Activated CD4-positive, alpha-beta memory T cell treated with anti-CD3 and anti-CD28 coated beads for 36 hours (primary cell): ENCODE measurements around the gene MAPKAPK3. TPM values are rescaled to one million over a fixed set of nuclear protein-coding genes. Genes with fewer than 3 reads are reported as not detected.

Source experiments
- CTCF ChIA-PET: fragments of 350-600 bp; sonication (Branson Sonifier 250); formaldehyde crosslinking; loops from one replicate; lab custom pipeline; 2021; ENCODE audit warnings: antibody characterized with exemption, inconsistent platforms; lab: Charles Lee
- POLR2A ChIA-PET: fragments of 350-600 bp; sonication (Branson Sonifier 250); formaldehyde crosslinking; loops from one replicate; lab custom pipeline; 2021; ENCODE audit warnings: antibody characterized with exemption; lab: Charles Lee
- DNase-seq: peaks from one replicate; pipeline ENCODE4 v3.0.0-alpha.2; 2020
- H3K27ac Mint-ChIP-seq: one replicate; pipeline ENCODE4 v1.8.0; 2021; ENCODE audit warnings: mixed read lengths
- H3K27me3 Mint-ChIP-seq: one replicate; pipeline ENCODE4 v1.8.0; 2021; ENCODE audit warnings: mixed read lengths
- H3K36me3 Mint-ChIP-seq: one replicate; pipeline ENCODE4 v1.8.0; 2021; ENCODE audit warnings: mixed read lengths
- H3K4me1 Mint-ChIP-seq: one replicate; pipeline ENCODE4 v1.8.0; 2021; ENCODE audit warnings: low read depth, mixed read lengths
- H3K4me3 Mint-ChIP-seq: one replicate; pipeline ENCODE4 v1.8.0; 2021; ENCODE audit warnings: mild to moderate bottlenecking, mixed read lengths
- H3K9me3 Mint-ChIP-seq: one replicate; pipeline ENCODE4 v1.8.0; 2021; ENCODE audit warnings: mixed read lengths
- intact Hi-C: fragments of 100-400 bp; cut with micrococcal nuclease; formaldehyde crosslinking; loops from one replicate; pipeline ENCODE4 v1.15.1; 2023
- total RNA-seq, 2 experiments: library from RNA; stranded (reverse); gene quantifications; one replicate each; pipeline ENCODE4 v1.2.3, GENCODE V29; 2021

The MAPKAPK3 gene
- total RNA-seq, 2 experiments from 2014 or later, result 186 to 187 TPM

- H3K4me1 Mint-ChIP-seq, result peaks cover 91% of the 10 kb centered on the region
- POLR2A ChIA-PET, result interaction anchor here (11.1 kb wide), 2 partner anchors 14 to 21 kb away, joined by 510 to 859 read pairs; partner anchors contain the start of genes C3orf18, CISH, HEMK1 and MAPKAPK3
- H3K4me3 Mint-ChIP-seq, result peak overlapping the region; percentile 30
- peak; percentile 38 for DNase-seq
- peaks cover 45% of the 10 kb centered on the region for H3K36me3 Mint-ChIP-seq
- no peaks in the 10 kb centered on the region for H3K27me3 Mint-ChIP-seq
- H3K27ac Mint-ChIP-seq, result peak overlapping the region; percentile 98
- H3K9me3 Mint-ChIP-seq, result no peaks in the 10 kb centered on the region
- intact Hi-C loops, result no loop called here
- CTCF ChIA-PET, result interaction anchor here (8.7 to 10.3 kb wide), 3 partner anchors 14 to 26 kb away, joined by 221 to 317 read pairs (median 299); partner anchors contain the start of genes CISH, HEMK1 and MAPKAPK3
These were observed 29.6 kb upstream of the MAPKAPK3 start for GRCh38 chr3:50587373-50587772.

DNA sequence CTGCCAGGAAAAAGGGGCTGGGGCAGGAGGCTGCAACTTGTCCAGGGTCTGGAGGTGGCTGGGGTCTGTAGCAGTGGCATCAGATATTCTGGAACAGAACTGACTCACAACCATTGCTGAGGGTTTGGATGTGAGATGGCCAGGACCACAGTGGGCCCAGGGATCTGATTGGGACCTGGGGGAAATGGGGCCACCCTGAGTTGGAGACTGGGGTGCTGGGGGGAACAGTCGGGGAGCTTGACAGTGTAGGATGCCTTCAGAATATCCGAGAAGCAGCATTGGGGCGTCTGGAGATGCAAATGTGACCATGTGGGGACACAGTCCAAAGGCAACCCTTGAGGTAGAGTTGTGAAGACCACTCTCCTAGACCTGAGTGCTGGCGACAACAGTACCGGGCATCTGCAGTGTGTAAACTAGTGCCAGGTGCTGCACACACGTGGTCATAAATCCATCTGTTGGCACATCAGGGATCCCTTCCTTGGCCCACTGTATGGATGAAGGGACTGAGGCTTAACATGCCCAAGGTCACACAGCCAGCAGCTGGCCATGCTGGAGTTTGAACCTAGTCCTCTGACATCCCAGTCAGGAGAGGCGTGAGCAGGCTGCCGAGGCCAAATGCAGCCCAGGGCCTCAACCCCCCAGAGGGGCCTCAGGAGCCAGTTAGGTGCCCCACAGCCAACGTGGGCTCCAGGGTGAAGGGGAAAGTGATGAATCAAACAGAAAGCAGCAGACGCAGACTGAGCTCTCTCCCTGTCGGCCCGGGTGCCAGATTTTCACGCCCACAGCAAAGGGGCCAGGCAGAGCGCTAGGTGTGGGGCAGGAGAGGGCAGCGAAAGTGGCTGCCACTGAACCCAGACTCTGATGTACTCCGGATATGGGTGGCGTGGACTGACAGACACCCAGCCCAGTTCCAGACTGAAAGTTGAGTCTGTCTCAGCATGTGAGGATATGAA is 28.9 kb upstream of the MAPKAPK3 start:
- H3K27me3 Mint-ChIP-seq, result no peaks in the 10 kb centered on the region
- peaks cover 94% of the 10 kb centered on the region for H3K4me1 Mint-ChIP-seq
- H3K36me3 Mint-ChIP-seq, result peaks cover 42% of the 10 kb centered on the region
- CTCF ChIA-PET, result interaction anchor here (1.0 to 10.3 kb wide), 5 partner anchors 13 to 800 kb away, joined by 3 to 317 read pairs (median 221); partner anchors contain the start of genes CISH, HEMK1 and MAPKAPK3
- H3K9me3 Mint-ChIP-seq, result no peaks in the 10 kb centered on the region
- DNase-seq, result peak; percentile 96
- POLR2A ChIA-PET, result interaction anchor here (11.1 kb wide), 2 partner anchors 15 to 20 kb away, joined by 510 to 859 read pairs; partner anchors contain the start of genes C3orf18, CISH, HEMK1 and MAPKAPK3
- intact Hi-C loops, result loop anchor here (1.0 kb wide), 1 partner anchor 15 kb away; no protein-coding TSS in a partner anchor
- peak overlapping the region; percentile 98 for H3K27ac Mint-ChIP-seq
- peak overlapping the region; percentile 68 for H3K4me3 Mint-ChIP-seq

DNA sequence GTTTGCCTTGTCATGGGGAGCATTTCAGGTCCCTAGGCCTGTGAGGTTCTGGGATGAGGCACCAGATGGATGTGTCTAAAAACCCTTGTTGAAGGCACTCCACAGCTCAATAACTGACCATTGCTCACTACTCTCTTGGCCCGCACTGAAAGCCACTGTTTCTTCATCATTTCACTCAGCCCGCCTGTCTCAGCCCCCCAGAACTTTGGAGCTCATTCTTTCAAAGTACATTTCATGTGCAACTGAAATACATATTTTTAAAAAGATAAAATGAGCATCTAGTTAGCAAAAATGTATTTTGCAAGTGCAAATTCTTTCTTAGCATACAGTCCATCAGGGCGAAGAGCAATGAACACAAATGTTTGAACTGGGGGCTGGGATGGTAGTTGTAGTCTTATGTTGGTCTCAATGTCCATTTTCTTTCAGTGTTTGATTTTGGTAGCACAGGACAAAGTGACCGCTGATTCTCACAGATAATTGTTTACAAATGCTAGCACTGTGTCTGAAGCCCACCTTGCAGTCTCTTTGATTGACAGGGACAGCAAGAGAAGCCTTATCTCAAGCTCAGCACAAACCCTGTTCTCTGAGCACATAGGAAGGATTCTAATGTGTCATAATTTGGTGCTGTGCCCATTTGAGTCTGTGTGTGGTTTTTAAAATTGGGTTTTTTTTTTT is 28.1 kb upstream of the MAPKAPK3 start:
- no peaks in the 10 kb centered on the region for H3K9me3 Mint-ChIP-seq
- peaks cover 37% of the 10 kb centered on the region for H3K36me3 Mint-ChIP-seq
- H3K4me1 Mint-ChIP-seq, result peaks cover 94% of the 10 kb centered on the region
- CTCF ChIA-PET, result interaction anchor here (0.6 to 10.3 kb wide), 7 partner anchors 11 to 1022 kb away, joined by 3 to 317 read pairs (median 8); partner anchors contain the start of genes CISH, HEMK1 and MAPKAPK3
- DNase-seq, result no peak
- H3K27ac Mint-ChIP-seq, result peak overlapping the region; percentile 98
- H3K27me3 Mint-ChIP-seq, result no peaks in the 10 kb centered on the region
- intact Hi-C loops, result loop anchor here (1.0 kb wide), 1 partner anchor 16 kb away; no protein-coding TSS in a partner anchor
- H3K4me3 Mint-ChIP-seq, result peak overlapping the region; percentile 68
- POLR2A ChIA-PET, result interaction anchor here (11.1 kb wide), 2 partner anchors 16 to 19 kb away, joined by 510 to 859 read pairs; partner anchors contain the start of genes C3orf18, CISH, HEMK1 and MAPKAPK3

DNA sequence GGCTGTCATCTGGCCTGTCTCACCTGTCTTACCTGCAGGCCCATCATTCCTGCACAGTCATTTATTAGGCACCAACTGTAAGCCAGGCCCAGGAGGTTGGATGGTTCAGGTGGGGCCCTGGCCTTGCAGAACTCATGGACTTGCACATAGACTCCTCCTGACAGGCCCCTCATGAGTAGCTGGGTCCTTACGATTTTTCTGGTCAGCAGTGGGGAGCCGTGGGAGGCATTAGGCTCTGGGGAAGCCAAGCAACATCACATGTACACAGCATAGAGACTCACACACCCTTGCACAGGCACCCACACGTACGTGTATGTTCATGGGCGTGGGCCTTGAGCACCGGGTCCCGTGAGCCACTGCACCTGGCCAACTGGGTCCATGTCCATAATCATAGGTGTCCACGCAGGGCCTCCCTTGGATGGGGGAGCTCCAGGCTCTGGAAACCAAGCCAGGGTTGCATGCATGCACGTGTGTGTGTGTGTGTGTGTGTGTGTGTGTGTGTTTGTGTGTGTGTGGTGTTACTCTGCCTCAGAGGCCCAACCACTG is 25.7 kb upstream of the MAPKAPK3 start:
- intact Hi-C loops, result loop anchor here (1.0 kb wide), 1 partner anchor 21 kb away; no protein-coding TSS in a partner anchor
- DNase-seq, result peak; percentile 65
- H3K9me3 Mint-ChIP-seq, result no peaks in the 10 kb centered on the region
- peak overlapping the region; percentile 58 for H3K4me3 Mint-ChIP-seq
- POLR2A ChIA-PET, result interaction anchor here (1.0 to 11.1 kb wide), 3 partner anchors 17 to 33 kb away, joined by 4 to 859 read pairs (median 510); partner anchors contain the start of genes C3orf18, CISH, HEMK1 and MAPKAPK3
- CTCF ChIA-PET, result interaction anchor here (1.3 to 10.3 kb wide), 9 partner anchors 10 to 63 kb away, joined by 3 to 317 read pairs (median 7); partner anchors contain the start of genes C3orf18, CISH, HEMK1 and MAPKAPK3
- H3K4me1 Mint-ChIP-seq, result peaks cover 94% of the 10 kb centered on the region
- peak overlapping the region; percentile 98 for H3K27ac Mint-ChIP-seq
- H3K36me3 Mint-ChIP-seq, result peaks cover 38% of the 10 kb centered on the region
- H3K27me3 Mint-ChIP-seq, result no peaks in the 10 kb centered on the region

GRCh38 chr3:50592568-50592967 is 24.4 kb upstream of the MAPKAPK3 start:
- Mint-ChIP-seq H3K4me3 (peak overlapping the region; percentile 57), H3K4me1 (peaks cover 81% of the 10 kb centered on the region), H3K27ac (peak overlapping the region; percentile 98), H3K36me3 (peaks cover 33% of the 10 kb centered on the region), H3K27me3 (no peaks in the 10 kb centered on the region), H3K9me3 (no peaks in the 10 kb centered on the region)
- POLR2A ChIA-PET, result interaction anchor here (0.8 to 11.1 kb wide), 3 partner anchors 16 to 256 kb away, joined by 3 to 859 read pairs (median 510); partner anchors contain the start of genes C3orf18, CISH, HEMK1 and MAPKAPK3
- CTCF ChIA-PET, result interaction anchor here (0.8 to 10.3 kb wide), 5 partner anchors 9 to 135 kb away, joined by 3 to 317 read pairs (median 221); partner anchors contain the start of genes CISH, HEMK1 and MAPKAPK3
- peak; percentile 38 for DNase-seq
- intact Hi-C loops, result no loop called here

DNA sequence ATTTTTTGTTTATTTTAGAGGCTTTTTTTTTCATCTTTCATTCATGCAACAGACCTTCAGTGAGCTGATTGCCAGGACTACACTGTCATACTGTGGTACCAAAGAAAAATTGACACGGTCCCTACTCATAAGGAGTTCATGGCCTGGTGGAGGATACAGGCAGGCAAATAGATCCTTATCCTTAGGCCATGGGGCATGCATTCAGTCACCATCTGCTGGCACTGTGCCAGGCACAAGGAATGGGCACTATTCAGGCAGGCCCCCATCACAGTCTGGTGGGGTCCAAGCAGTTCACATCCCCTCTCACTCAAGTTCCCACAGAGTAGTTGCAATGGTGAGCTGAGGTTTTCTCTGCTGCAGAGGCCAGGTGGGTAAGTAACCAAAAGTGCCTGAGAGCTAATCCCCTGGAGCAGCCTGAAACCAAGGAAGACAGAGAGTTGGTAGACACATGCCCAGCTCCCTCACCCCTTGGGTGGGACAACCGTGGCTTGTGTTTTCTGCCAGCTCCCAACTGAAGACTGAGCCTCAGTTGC is 22.6 kb upstream of the MAPKAPK3 start:
- H3K36me3 Mint-ChIP-seq, result peaks cover 34% of the 10 kb centered on the region
- no peaks in the 10 kb centered on the region for H3K9me3 Mint-ChIP-seq
- H3K27ac Mint-ChIP-seq, result peak overlapping the region; percentile 98
- no peaks in the 10 kb centered on the region for H3K27me3 Mint-ChIP-seq
- peaks cover 78% of the 10 kb centered on the region for H3K4me1 Mint-ChIP-seq
- intact Hi-C loops, result no loop called here
- CTCF ChIA-PET, result interaction anchor here (0.7 to 10.3 kb wide), 4 partner anchors 19 to 791 kb away, joined by 3 to 299 read pairs (median 8); partner anchors contain the start of genes CISH, MANF and MAPKAPK3
- no peak overlapping the region for H3K4me3 Mint-ChIP-seq
- POLR2A ChIA-PET, result interaction anchor here (11.1 kb wide), 2 partner anchors 14 to 21 kb away, joined by 510 to 859 read pairs; partner anchors contain the start of genes C3orf18, CISH, HEMK1 and MAPKAPK3
- DNase-seq, result peak; percentile 40

DNA sequence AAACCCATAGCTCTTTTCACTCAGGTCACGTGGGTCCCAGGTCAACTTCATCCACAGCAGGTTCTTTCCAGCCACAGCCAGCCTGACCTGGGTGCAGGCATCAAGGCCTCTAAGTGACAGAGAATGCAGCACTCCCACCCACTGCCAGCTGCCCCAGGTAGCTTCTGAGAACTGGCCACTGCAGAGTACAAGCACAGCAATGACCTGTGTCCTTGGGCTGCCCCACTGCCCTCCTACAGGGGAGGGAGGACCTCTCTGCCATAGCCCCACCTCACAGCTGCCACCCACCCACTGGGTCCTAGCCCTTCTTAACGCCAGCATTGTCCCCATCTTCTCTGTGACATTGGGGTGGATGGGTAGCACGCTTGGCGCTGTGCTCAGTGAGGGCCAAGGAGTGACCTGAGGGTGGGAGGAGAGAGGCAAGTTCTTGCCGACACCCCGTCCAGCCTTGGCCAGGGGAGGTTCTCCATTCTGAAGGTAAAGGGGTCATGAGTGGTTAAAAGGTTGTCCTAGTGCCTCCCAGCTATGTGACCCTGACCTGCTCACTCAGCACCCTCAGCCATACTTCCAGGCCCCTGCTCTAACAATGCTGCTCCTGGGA is 17.7 kb upstream of the MAPKAPK3 start:
- peak; percentile 22 for DNase-seq
- intact Hi-C loops, result no loop called here
- CTCF ChIA-PET, result interaction anchor here (2.2 to 20.7 kb wide), 4 partner anchors 10 to 53 kb away, joined by 6 to 908 read pairs (median 192); partner anchors contain the start of genes C3orf18, CISH, HEMK1 and MAPKAPK3
- H3K4me1 Mint-ChIP-seq, result peaks cover 82% of the 10 kb centered on the region
- H3K27ac Mint-ChIP-seq, result peak overlapping the region; percentile 100
- H3K27me3 Mint-ChIP-seq, result no peaks in the 10 kb centered on the region
- peak overlapping the region; percentile 98 for H3K4me3 Mint-ChIP-seq
- H3K36me3 Mint-ChIP-seq, result peaks cover 61% of the 10 kb centered on the region
- POLR2A ChIA-PET, result interaction anchor here (6.8 to 24.8 kb wide), 3 partner anchors 9 to 26 kb away, joined by 283 to 1013 read pairs (median 859); partner anchors contain the start of genes C3orf18, CISH, HEMK1 and MAPKAPK3
- H3K9me3 Mint-ChIP-seq, result no peaks in the 10 kb centered on the region

DNA sequence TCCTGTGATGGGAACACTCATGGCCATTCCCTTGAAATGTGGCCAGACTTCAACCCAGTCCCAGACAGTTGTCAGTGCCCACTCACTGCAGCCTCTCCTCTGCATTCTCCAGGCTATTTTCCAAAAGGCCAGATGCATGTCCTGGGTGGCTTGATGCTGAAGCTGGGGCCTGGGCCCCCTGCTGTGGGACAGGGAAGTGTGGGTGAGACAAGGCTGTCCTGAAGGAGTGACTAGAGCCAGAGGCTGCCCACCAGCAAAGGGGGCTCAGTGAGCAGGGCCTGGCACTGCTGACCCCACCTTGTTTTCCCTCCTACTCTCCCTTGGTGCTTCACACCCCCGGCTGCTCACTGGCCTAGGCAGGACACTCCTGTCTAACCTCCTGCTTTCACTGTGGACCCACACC is 17.2 kb upstream of the MAPKAPK3 start:
- H3K36me3 Mint-ChIP-seq, result peaks cover 65% of the 10 kb centered on the region
- peaks cover 81% of the 10 kb centered on the region for H3K4me1 Mint-ChIP-seq
- no peaks in the 10 kb centered on the region for H3K9me3 Mint-ChIP-seq
- peak overlapping the region; percentile 100 for H3K27ac Mint-ChIP-seq
- ChIA-PET CTCF (interaction anchor here (7.8 to 20.7 kb wide), 3 partner anchors 10 to 27 kb away, joined by 163 to 908 read pairs (median 221); partner anchors contain the start of genes C3orf18, CISH, HEMK1 and MAPKAPK3), POLR2A (interaction anchor here (6.8 to 24.8 kb wide), 3 partner anchors 10 to 27 kb away, joined by 283 to 1013 read pairs (median 859); partner anchors contain the start of genes C3orf18, CISH, HEMK1 and MAPKAPK3)
- DNase-seq, result no peak
- intact Hi-C loops, result loop anchor here (5.0 to 10.0 kb wide), 3 partner anchors 257 to 1675 kb away; partner anchors contain the start of genes GNAI2, RASSF1 and WDR82
- H3K27me3 Mint-ChIP-seq, result no peaks in the 10 kb centered on the region
- peak overlapping the region; percentile 98 for H3K4me3 Mint-ChIP-seq

DNA sequence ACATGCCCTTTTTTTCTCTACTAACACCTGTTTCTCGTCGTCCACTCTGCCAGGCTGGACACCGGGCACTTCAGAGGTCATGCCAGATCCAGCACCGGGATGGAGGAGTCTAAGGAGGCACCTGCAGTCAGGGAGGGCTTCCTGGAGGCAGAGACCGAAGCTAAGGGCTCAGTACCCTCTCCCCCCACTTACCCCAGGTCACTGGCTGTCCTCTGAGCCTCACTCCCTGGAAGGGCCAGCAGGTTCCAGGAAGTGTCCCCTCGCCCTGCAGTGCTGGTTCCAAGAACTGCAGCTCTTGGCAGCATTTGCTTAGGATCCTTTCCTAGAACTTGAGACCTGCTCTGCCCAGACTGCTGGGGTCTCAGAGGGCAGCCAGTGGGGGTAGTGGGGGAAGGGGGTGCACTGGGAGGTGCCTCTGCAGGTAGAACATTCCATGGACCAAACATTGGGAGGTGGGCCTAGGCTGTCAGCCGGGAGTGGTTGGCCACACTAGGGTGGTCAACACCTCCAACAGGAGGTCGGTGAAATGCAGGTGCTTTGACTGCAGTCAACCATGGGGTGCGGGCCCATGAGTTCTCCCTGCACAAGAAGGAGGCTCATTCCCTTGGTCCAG is 16.7 kb upstream of the MAPKAPK3 start:
- Mint-ChIP-seq H3K27me3 (no peaks in the 10 kb centered on the region), H3K9me3 (no peaks in the 10 kb centered on the region), H3K36me3 (peaks cover 66% of the 10 kb centered on the region), H3K4me1 (peaks cover 81% of the 10 kb centered on the region), H3K27ac (peak overlapping the region; percentile 100), H3K4me3 (peak overlapping the region; percentile 98)
- peak; percentile 51 for DNase-seq
- POLR2A ChIA-PET, result interaction anchor here (6.8 to 24.8 kb wide), 3 partner anchors 10 to 27 kb away, joined by 283 to 1013 read pairs (median 859); partner anchors contain the start of genes C3orf18, CISH, HEMK1 and MAPKAPK3
- intact Hi-C loops, result loop anchor here (5.0 to 10.0 kb wide), 3 partner anchors 258 to 1675 kb away; partner anchors contain the start of genes GNAI2, RASSF1 and WDR82
- CTCF ChIA-PET, result interaction anchor here (7.8 to 20.7 kb wide), 3 partner anchors 11 to 27 kb away, joined by 163 to 908 read pairs (median 221); partner anchors contain the start of genes C3orf18, CISH, HEMK1 and MAPKAPK3
